GM19397 (cell line): ENCODE results near the gene CAV1.
A peak's percentile ranks its signal among the peaks of the same experiment; 100 is the strongest.

Experiments used
- ATAC-seq: cut with Tn5 transposase; IDR thresholded peaks from one replicate; pipeline ENCODE4 v1.9.1; 2021; ENCODE audit warnings: mild to moderate bottlenecking, moderate library complexity; ENCODE audit not compliant: unreplicated experiment

The CAV1 gene

GRCh38 chr7:116503835-116504234 lies 21.0 kb upstream of the CAV1 start:
- ATAC-seq = no peak

GRCh38 chr7:116505278-116505677 lies 19.6 kb upstream of the CAV1 start:
- no peak for ATAC-seq

GRCh38 chr7:116505823-116506222 lies 19.0 kb upstream of the CAV1 start:
- no peak for ATAC-seq

- ATAC-seq = no peak
These were observed 14.8 kb upstream of the CAV1 start for GRCh38 chr7:116509982-116510579.

GRCh38 chr7:116510795-116511194 lies 14.0 kb upstream of the CAV1 start:
- no peak for ATAC-seq

- peak; percentile 98 for ATAC-seq
These were observed 13.0 kb upstream of the CAV1 start for GRCh38 chr7:116511552-116512519.

- peak; percentile 7 for ATAC-seq
These were observed 12.2 kb upstream of the CAV1 start for GRCh38 chr7:116512520-116513188.

GRCh38 chr7:116515584-116515983 lies 9.3 kb upstream of the CAV1 start:
- no peak for ATAC-seq

- no peak for ATAC-seq
These were observed 8.5 kb upstream of the CAV1 start for GRCh38 chr7:116516324-116516723.

- no peak for ATAC-seq
These were observed 7.2 kb upstream of the CAV1 start for GRCh38 chr7:116517626-116518025.

GRCh38 chr7:116518961-116519360 lies 5.9 kb upstream of the CAV1 start:
- ATAC-seq = no peak

- no peak for ATAC-seq
These were observed 3.7 kb upstream of the CAV1 start for GRCh38 chr7:116521046-116521664.

GRCh38 chr7:116522247-116522646 lies 2.6 kb upstream of the CAV1 start:
- ATAC-seq = no peak

GRCh38 chr7:116524221-116524608 lies 621 bp upstream of the CAV1 start:
- ATAC-seq = no peak

GRCh38 chr7:116525298-116525912 lies 569 bp downstream of the CAV1 start:
- ATAC-seq = peak; percentile 34

GRCh38 chr7:116525913-116526861 lies 1.4 kb downstream of the CAV1 start:
- ATAC-seq = peak; percentile 94

- ATAC-seq = no peak
These were observed 2.1 kb downstream of the CAV1 start for GRCh38 chr7:116526897-116527296.

GRCh38 chr7:116527521-116527920 lies 2.7 kb downstream of the CAV1 start:
- ATAC-seq = no peak

GRCh38 chr7:116528008-116528789 lies 3.4 kb downstream of the CAV1 start:
- ATAC-seq = no peak
